HG03108 (cell line): ENCODE results near the gene PEAK3.
"Not testable (repeated sequence)": the region's sequence is repeated elsewhere in the genome, so short reads cannot be mapped to it uniquely, and the experiment has no call there.

Experiments used
- ATAC-seq: cut with Tn5 transposase; IDR thresholded peaks from one replicate; pipeline ENCODE4 v1.9.1; 2021; ENCODE audit warnings: moderate library complexity; ENCODE audit not compliant: unreplicated experiment

PEAK3 gene

GRCh38 chr19:2289714-2290435 is 7.9 kb upstream of the PEAK3 start:
- ATAC-seq: no peak

- ATAC-seq: no peak
These were observed 7.1 kb upstream of the PEAK3 start for GRCh38 chr19:2288818-2289713.

- ATAC-seq: no peak
These were observed 6.4 kb upstream of the PEAK3 start for GRCh38 chr19:2288338-2288817.

GRCh38 chr19:2287585-2288337 is 5.8 kb upstream of the PEAK3 start:
- no peak for ATAC-seq

- no peak for ATAC-seq
These were observed 4.6 kb upstream of the PEAK3 start for GRCh38 chr19:2286402-2287140.

GRCh38 chr19:2283835-2284507 is 2.0 kb upstream of the PEAK3 start:
- ATAC-seq: no peak

- ATAC-seq: no peak
These were observed 875 bp upstream of the PEAK3 start for GRCh38 chr19:2282862-2283237.

- ATAC-seq: not testable (repeated sequence)
These were observed 512 bp downstream of the PEAK3 start for GRCh38 chr19:2281265-2282061.

- ATAC-seq: no peak
These were observed 1.2 kb downstream of the PEAK3 start for GRCh38 chr19:2280633-2281264.

GRCh38 chr19:2278459-2279158 is 3.4 kb downstream of the PEAK3 start:
- ATAC-seq: no peak

GRCh38 chr19:2277138-2277537 is 4.8 kb downstream of the PEAK3 start:
- ATAC-seq: no peak

- no peak for ATAC-seq
These were observed 5.5 kb downstream of the PEAK3 start for GRCh38 chr19:2276429-2276986.

GRCh38 chr19:2275588-2276428 is 6.2 kb downstream of the PEAK3 start:
- no peak for ATAC-seq

- ATAC-seq: no peak
These were observed 6.9 kb downstream of the PEAK3 start for GRCh38 chr19:2274931-2275535.

- ATAC-seq: no peak
These were observed 7.7 kb downstream of the PEAK3 start for GRCh38 chr19:2274185-2274711.
